ENCODE measurements around the gene GRHL1.
A peak's percentile ranks its signal among the peaks of the same experiment; 100 is the strongest.

The GRHL1 gene

DNA sequence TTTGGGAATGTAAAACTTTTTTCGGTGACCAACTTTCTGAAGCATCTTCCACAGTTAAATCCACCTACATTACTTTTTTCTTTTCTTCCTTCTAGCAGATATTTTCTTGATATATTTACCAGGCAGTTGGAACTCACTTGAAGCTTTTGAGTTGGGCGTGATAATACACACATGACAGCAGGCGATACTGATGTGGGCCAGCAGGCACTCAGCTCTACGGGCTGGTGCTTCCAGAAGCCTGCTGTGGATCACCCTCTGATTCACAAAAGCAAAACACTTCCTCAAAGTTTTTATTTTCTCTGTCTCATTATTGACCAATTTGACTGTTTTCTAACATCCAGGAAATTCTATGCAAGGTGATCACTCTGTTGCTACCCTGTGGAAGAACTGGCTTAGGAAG, 22.9 kb downstream of the GRHL1 start:
- intact Hi-C loops (cut with DNase I; ENCODE audit: low total_unique reads), result no loop called here
- no peak for DNase-seq
- H3K4me1 ChIP-seq, result peaks cover 3 to 57% (median 24%) of the 10 kb centered on the region in 4 donors
- H3K36me3 ChIP-seq, result no peaks in the 10 kb centered on the region
- H3K4me3 ChIP-seq, result no peak overlapping the region
- H3K9me3 ChIP-seq, result no peaks in the 10 kb centered on the region
- no peaks in the 10 kb centered on the region for H3K27me3 ChIP-seq
- peak overlapping the region; percentile 21 to 58 for H3K27ac ChIP-seq
- TF ChIP-seq, protein P1, sequence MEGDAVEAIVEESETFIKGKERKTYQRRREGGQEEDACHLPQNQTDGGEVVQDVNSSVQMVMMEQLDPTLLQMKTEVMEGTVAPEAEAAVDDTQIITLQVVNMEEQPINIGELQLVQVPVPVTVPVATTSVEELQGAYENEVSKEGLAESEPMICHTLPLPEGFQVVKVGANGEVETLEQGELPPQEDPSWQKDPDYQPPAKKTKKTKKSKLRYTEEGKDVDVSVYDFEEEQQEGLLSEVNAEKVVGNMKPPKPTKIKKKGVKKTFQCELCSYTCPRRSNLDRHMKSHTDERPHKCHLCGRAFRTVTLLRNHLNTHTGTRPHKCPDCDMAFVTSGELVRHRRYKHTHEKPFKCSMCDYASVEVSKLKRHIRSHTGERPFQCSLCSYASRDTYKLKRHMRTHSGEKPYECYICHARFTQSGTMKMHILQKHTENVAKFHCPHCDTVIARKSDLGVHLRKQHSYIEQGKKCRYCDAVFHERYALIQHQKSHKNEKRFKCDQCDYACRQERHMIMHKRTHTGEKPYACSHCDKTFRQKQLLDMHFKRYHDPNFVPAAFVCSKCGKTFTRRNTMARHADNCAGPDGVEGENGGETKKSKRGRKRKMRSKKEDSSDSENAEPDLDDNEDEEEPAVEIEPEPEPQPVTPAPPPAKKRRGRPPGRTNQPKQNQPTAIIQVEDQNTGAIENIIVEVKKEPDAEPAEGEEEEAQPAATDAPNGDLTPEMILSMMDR (IDR thresholded peaks at IDR 0.05), result no peak

DNA sequence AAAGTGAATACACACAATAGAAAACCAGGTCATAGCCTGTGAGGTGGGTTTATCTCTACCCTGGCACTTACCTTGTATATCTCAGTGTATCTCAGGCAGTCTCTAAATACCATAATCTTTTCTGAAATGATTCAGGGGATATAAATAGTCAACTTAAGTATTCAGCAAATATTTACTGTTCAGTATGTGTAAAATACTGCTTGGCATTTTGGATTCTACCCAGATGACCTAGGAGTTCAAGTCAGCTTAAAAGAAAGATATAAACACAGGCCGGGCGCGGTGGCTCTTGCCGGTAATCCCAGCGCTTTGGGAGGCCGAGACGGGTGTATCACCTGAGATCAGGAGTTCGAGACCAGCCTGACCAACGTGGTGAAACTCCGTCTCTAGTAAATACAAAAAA, 23.8 kb downstream of the GRHL1 start:
- Histone ChIP-seq H3K36me3 (no peaks in the 10 kb centered on the region), H3K27ac (peak overlapping the region in 1 of 2 donors; percentile 58), H3K27me3 (no peaks in the 10 kb centered on the region), H3K9me3 (no peaks in the 10 kb centered on the region), H3K4me3 (no peak overlapping the region), H3K4me1 (peaks cover 3 to 54% (median 22%) of the 10 kb centered on the region in 4 donors)
- TF ChIP-seq, protein P1 (IDR thresholded peaks at IDR 0.05), result no peak
- intact Hi-C loops (cut with DNase I; ENCODE audit: low total_unique reads), result no loop called here
- no peak for DNase-seq

DNA sequence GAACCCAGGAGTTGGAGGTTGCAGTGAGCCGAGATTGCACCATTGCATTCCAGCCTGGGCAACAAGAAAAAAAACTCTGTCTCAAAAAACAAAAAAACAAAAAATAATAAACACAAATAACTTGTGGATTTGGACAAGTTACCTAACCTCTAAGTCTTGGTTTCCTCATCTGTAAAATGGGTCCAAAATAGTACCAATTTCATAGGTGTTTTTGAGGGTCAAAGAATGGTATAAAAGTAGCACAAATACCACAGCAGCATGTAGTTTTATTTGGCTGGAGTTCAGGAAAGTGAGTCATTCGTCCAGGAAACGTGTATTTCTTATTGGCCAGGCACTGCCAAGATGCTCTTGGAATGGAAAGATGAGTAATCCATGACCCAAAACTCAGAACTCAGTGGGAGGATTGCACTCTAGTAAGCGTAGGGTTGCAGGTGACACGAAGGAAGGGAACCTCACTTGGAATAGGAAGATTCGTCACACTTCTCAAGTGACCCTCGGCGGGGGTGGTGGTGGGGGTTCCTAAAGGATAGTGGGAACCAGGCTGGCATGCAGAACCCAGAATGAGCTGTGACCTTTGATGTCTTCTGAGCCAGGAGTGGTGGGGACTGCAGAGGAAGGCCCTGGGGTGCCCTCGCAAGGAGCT, 24.4 kb downstream of the GRHL1 start:
- DNase-seq, result peak in 1 of 2 donors; percentile 48
- Histone ChIP-seq H3K4me1 (peaks cover 3 to 48% (median 20%) of the 10 kb centered on the region in 4 donors), H3K4me3 (no peak overlapping the region), H3K9me3 (no peaks in the 10 kb centered on the region), H3K27me3 (no peaks in the 10 kb centered on the region), H3K36me3 (no peaks in the 10 kb centered on the region), H3K27ac (peak overlapping the region; percentile 42 to 58)
- intact Hi-C loops (cut with DNase I; ENCODE audit: low total_unique reads), result no loop called here
- TF ChIP-seq, protein P1 (IDR thresholded peaks at IDR 0.05), result no peak

DNA sequence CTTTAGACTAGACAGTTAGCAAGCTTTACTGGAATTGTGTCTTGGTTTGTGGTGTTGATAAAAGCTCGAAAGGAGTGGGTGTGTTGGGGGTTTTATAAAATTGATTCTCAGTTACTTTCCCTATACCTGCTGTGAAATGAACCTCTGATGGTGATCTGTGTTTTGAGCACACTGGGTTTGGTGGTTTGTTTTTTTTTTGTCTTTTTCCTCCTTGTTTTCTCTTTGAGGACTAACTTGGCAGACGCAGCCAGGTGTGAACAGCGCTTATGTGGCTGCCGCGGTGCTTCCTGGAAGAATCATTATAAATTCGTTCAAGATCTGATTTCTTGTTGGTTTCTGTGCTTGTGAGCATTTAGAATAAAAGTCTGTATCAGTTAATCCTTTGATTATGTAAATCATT, 28.5 kb downstream of the GRHL1 start:
- no peak overlapping the region for H3K4me3 ChIP-seq
- intact Hi-C loops (cut with DNase I; ENCODE audit: low total_unique reads), result no loop called here
- H3K4me1 ChIP-seq, result peaks cover 3 to 52% (median 29%) of the 10 kb centered on the region in 4 donors
- no peak for DNase-seq
- no peak overlapping the region for H3K27ac ChIP-seq
- no peaks in the 10 kb centered on the region for H3K27me3 ChIP-seq
- no peaks in the 10 kb centered on the region for H3K9me3 ChIP-seq
- no peaks in the 10 kb centered on the region for H3K36me3 ChIP-seq
- TF ChIP-seq, protein P1 (IDR thresholded peaks at IDR 0.05), result no peak

DNA sequence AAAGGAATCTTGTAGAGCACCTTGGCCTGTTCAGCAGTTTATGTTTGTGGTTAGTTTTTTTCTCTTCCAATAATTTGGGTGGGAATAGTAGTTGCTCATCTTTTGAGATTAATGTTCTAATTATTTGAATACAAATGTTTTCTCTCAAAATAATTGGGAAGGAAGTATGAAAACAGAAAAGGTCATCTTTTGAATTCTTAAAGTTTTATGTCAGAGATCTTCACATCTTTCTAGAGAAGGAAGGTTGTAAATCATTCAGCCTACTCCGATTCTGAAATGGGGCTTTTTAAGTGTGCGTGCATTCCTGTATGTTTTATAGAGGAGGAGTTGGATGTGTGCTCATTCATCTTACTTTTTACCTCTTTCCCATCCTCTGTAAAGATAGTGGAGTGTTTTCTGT, 29.0 kb downstream of the GRHL1 start:
- no peaks in the 10 kb centered on the region for H3K9me3 ChIP-seq
- H3K4me3 ChIP-seq, result no peak overlapping the region
- peaks cover 3 to 52% (median 32%) of the 10 kb centered on the region in 4 donors for H3K4me1 ChIP-seq
- H3K27ac ChIP-seq, result no peak overlapping the region
- H3K36me3 ChIP-seq, result no peaks in the 10 kb centered on the region
- no peaks in the 10 kb centered on the region for H3K27me3 ChIP-seq
- intact Hi-C loops (cut with DNase I; ENCODE audit: low total_unique reads), result no loop called here
- no peak for DNase-seq
- TF ChIP-seq, protein P1 (IDR thresholded peaks at IDR 0.05), result no peak
